RWPE2 (cell line): ENCODE data around the gene BEX5.
"Not testable (repeated sequence)": the region's sequence is repeated elsewhere in the genome, so short reads cannot be mapped to it uniquely, and the experiment has no call there.

ENCODE experiments used
- ATAC-seq: fragments of 200-7000 bp; cut with Tn5 transposase; 3 replicates; pipeline ENCODE4 v1.9.1; 2021; ENCODE audit warnings: low read depth
- DNase-seq: peaks from one replicate; pipeline ENCODE4 v3.0.0-alpha.2; 2020; ENCODE audit warnings: low spot score
- H3K27ac ChIP-seq: fragments of 450-650 bp; 2 replicates; pipeline ENCODE4 v1.5.1; 2017; ENCODE audit warnings: mild to moderate bottlenecking; ENCODE audit not compliant: poor library complexity, severe bottlenecking
- H3K27me3 ChIP-seq: fragments of 250-450 bp; sonication (Bioruptor Pico); 2 replicates; pipeline ENCODE4 v1.5.1; 2021; ENCODE audit warnings: mild to moderate bottlenecking, moderate library complexity; ENCODE audit not compliant: insufficient read depth, poor library complexity, severe bottlenecking
- H3K36me3 ChIP-seq: fragments of 250-450 bp; sonication (Bioruptor Pico); 2 replicates; pipeline ENCODE4 v1.5.1; 2020; ENCODE audit warnings: low read depth, mild to moderate bottlenecking, moderate library complexity
- H3K4me1 ChIP-seq: fragments of 250-450 bp; sonication (Bioruptor Pico); 2 replicates; pipeline ENCODE4 v1.5.1; 2021; ENCODE audit warnings: mild to moderate bottlenecking, moderate library complexity; ENCODE audit not compliant: insufficient read depth, poor library complexity, severe bottlenecking
- H3K4me3 ChIP-seq: fragments of 250-450 bp; sonication (Bioruptor Pico); 2 replicates; pipeline ENCODE4 v1.5.1; 2021; ENCODE audit warnings: mild to moderate bottlenecking, moderate library complexity; ENCODE audit not compliant: severe bottlenecking
- H3K9me3 ChIP-seq: fragments of 250-450 bp; sonication (Bioruptor Pico); 2 replicates; pipeline ENCODE4 v1.5.1; 2021; ENCODE audit warnings: mild to moderate bottlenecking, moderate library complexity; ENCODE audit not compliant: severe bottlenecking
- CTCF ChIP-seq: fragments of 450-650 bp; IDR thresholded peaks from one replicate; pipeline ENCODE4 v1.5.1; 2017; ENCODE audit warnings: mild to moderate bottlenecking, moderate library complexity; ENCODE audit not compliant: poor library complexity, severe bottlenecking

BEX5 gene

GRCh38 chrX:102138064-102138463, 17.7 kb downstream of the BEX5 start:
- Histone ChIP-seq H3K27ac (no peak overlapping the region), H3K36me3 (no peaks in the 10 kb centered on the region), H3K9me3 (no peaks in the 10 kb centered on the region), H3K4me1 (no peaks in the 10 kb centered on the region), H3K27me3 (no peaks in the 10 kb centered on the region), H3K4me3 (no peak overlapping the region)
- TF ChIP-seq CTCF, result no peak
- DNase-seq (no peak), ATAC-seq (no peak)

- H3K4me3 ChIP-seq, result no peak overlapping the region
- H3K36me3 ChIP-seq, result no peaks in the 10 kb centered on the region
- peak; percentile 48 for TF ChIP-seq CTCF
- no peaks in the 10 kb centered on the region for H3K9me3 ChIP-seq
- no peak overlapping the region for H3K27ac ChIP-seq
- H3K4me1 ChIP-seq, result no peaks in the 10 kb centered on the region
- H3K27me3 ChIP-seq, result no peaks in the 10 kb centered on the region
- DNase-seq, result no peak
- no peak for ATAC-seq
Measured at GRCh38 chrX:102129473-102129872, 26.3 kb downstream of the BEX5 start.

- H3K4me1 ChIP-seq, result no peaks in the 10 kb centered on the region
- H3K27ac ChIP-seq, result no peak overlapping the region
- ATAC-seq (no peak), DNase-seq (no peak)
- no peaks in the 10 kb centered on the region for H3K36me3 ChIP-seq
- no peak for TF ChIP-seq CTCF
- no peak overlapping the region for H3K4me3 ChIP-seq
- H3K9me3 ChIP-seq, result no peaks in the 10 kb centered on the region
- no peaks in the 10 kb centered on the region for H3K27me3 ChIP-seq
Measured at GRCh38 chrX:102126863-102127262, 28.9 kb downstream of the BEX5 start.

- not testable (repeated sequence) for H3K9me3 ChIP-seq, H3K27ac ChIP-seq, H3K36me3 ChIP-seq, H3K4me3 ChIP-seq, DNase-seq, H3K4me1 ChIP-seq, H3K27me3 ChIP-seq, ATAC-seq
Measured at GRCh38 chrX:102126080-102126818, 29.5 kb downstream of the BEX5 start.

- not testable (repeated sequence) for H3K4me1 ChIP-seq, DNase-seq, H3K9me3 ChIP-seq, ATAC-seq, H3K27ac ChIP-seq, H3K27me3 ChIP-seq, H3K4me3 ChIP-seq, H3K36me3 ChIP-seq
Measured at GRCh38 chrX:102125436-102125835, 30.3 kb downstream of the BEX5 start, which contains the start of gene TCEAL2. TCEAL2 (plus strand) TSS chrX:102125679; CDS start chrX:102126831, 1,152 bp downstream.

- not testable (repeated sequence) for ATAC-seq, H3K27ac ChIP-seq, H3K27me3 ChIP-seq, H3K36me3 ChIP-seq, DNase-seq, H3K4me1 ChIP-seq, H3K9me3 ChIP-seq, H3K4me3 ChIP-seq
Measured at GRCh38 chrX:102125014-102125413, 30.8 kb downstream of the BEX5 start.
